Ovary (tissue), 9 donors: ENCODE measurements around the gene LRRIQ1. TPM values are rescaled to one million over a fixed set of nuclear protein-coding genes. Genes with fewer than 3 reads are reported as not detected.

Source experiments
- DNase-seq, 5 donors: peaks; one replicate each; pipeline ENCODE4 v3.0.0-alpha.2; 2019 to 2020
- H3K27ac ChIP-seq, 2 donors: fragments of 200-600 bp; one replicate each; pipeline versions ENCODE4 v1.5.1 to v1.8.0; 2019 to 2022
- H3K27me3 ChIP-seq: fragments of 200-600 bp; one replicate; pipeline ENCODE4 v1.8.0; 2022
- H3K36me3 ChIP-seq: fragments of 200-600 bp; sonication (generic); one replicate; pipeline ENCODE4 v1.5.1; 2019
- H3K4me1 ChIP-seq: one replicate; pipeline ENCODE4 v1.8.1; 2013; ENCODE audit warnings: mild to moderate bottlenecking, moderate library complexity; ENCODE audit not compliant: insufficient read depth
- H3K4me3 ChIP-seq: fragments of 200-600 bp; sonication (generic); one replicate; pipeline ENCODE4 v1.5.1; 2017
- H3K9me3 ChIP-seq, 2 donors: fragments of 200-600 bp in 1 of 2; sonication (generic) in 1 of 2; one replicate each; pipeline versions ENCODE4 v1.5.1 to v1.8.1; 2013 to 2019; ENCODE audit warnings: mild to moderate bottlenecking in 1 of 2, moderate library complexity in 1 of 2
- EP300 ChIP-seq: sonication (generic); formaldehyde crosslinking; IDR thresholded peaks from one replicate; pipeline ENCODE4 v1.6.1; 2017; ENCODE audit warnings: antibody characterized with exemption
- POLR2A ChIP-seq: fragments of 450-650 bp; IDR thresholded peaks from one replicate; pipeline ENCODE4 v1.6.1; 2017; ENCODE audit warnings: antibody characterized with exemption, mild to moderate bottlenecking, moderate library complexity
- WGBS, 3 donors: extraction: QIAGEN DNeasy Blood & Tissue Kit in 1 of 3; methylation state at CpG; one replicate each; pipeline versions ENCODE4 v1.1.5 to v1.1.7; 2013 to 2017; 5-methylcytosine and 5-hydroxymethylcytosine counted together
- intact Hi-C, 4 donors: fragments of 100-400 bp; cut with DNase I; formaldehyde crosslinking; loops; one replicate each; pipeline versions ENCODE4 v1.11.0 to v1.15.1; 2022 to 2023
- polyA plus RNA-seq, 2 donors: library from polyadenylated mRNA; stranded (reverse); fragments of 200-250 nt in 1 of 2; fragments of 350-450 nt in 1 of 2; fragmentation: Illumina TruSeq in 1 of 2; extraction: RNeasy Lipid Tissue Mini Kit (QIAGEN cat#74804) in 1 of 2; gene quantifications; one replicate each; pipeline ENCODE4 v1.2.3, GENCODE V29; 2013 to 2014
- total RNA-seq, 7 donors: library from RNA; depleted of rRNA in 2 of 7; stranded (reverse); fragments of >200 nt in 2 of 7; fragmentation: NEBNext Ultra II Directional in 3 of 7; extraction: Animal tissue kit (Norgen Biotek cat#: 25700) in 3 of 7; gene quantifications; one replicate each; pipeline versions ENCODE4 v1.1.0 to v1.2.4, GENCODE V29; 2016 to 2023
- TF ChIP-seq, protein P1 (sequence below), 3 donors: fragments of 450-650 bp in 2 of 3; fragments of 200-600 bp in 1 of 3; IDR thresholded peaks; one replicate each; pipeline versions ENCODE4 v1.5.1 to v1.8.0; 2016 to 2022; ENCODE audit warnings: antibody characterized with exemption in 3 of 3, mild to moderate bottlenecking in 1 of 3
- donor health status: DM: no; HTN: no; CAD: no; lungs with moderate emphysema.
- donor health status: DM: no; HTN: no; CAD: no.
- donor health status: Bipolar disorder and iron deficiency.
- donor health status: DM: yes; HTN: yes; CAD: no.
- donor health status: DM: no; HTN: no; CAD: no.
- donor health status: DM: yes; HTN: yes; CAD: no.

Gene LRRIQ1
- total and polyA plus RNA-seq, 9 donors, result 0.04 to 18.6 (median 1.2) TPM; not detected in 1

DNA sequence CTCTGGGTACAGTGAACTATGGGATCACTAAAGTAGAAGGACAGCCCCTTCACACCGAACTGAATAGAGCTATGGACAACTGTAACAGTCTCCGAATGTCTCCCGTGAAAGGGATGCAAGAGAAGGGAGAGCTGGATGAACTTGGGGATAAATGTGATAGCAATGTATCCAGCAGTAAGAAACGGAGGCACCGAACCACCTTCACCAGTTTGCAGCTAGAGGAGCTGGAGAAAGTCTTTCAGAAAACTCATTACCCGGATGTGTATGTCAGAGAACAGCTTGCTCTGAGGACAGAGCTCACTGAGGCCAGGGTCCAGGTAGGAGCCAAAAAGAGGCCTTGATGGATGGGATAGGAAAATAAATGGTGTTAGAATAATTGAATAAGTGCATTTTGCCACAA lies 247.4 kb downstream of the LRRIQ1 start:
- no peak for DNase-seq
- Histone ChIP-seq H3K27me3 (no peaks in the 10 kb centered on the region), H3K4me1 (peaks cover 2% of the 10 kb centered on the region), H3K36me3 (no peaks in the 10 kb centered on the region), H3K9me3 (peaks cover 0 to 3% of the 10 kb centered on the region in 2 donors), H3K27ac (no peak overlapping the region), H3K4me3 (no peak overlapping the region)
- intact Hi-C loops, result no loop called here
- TF ChIP-seq, protein P1, sequence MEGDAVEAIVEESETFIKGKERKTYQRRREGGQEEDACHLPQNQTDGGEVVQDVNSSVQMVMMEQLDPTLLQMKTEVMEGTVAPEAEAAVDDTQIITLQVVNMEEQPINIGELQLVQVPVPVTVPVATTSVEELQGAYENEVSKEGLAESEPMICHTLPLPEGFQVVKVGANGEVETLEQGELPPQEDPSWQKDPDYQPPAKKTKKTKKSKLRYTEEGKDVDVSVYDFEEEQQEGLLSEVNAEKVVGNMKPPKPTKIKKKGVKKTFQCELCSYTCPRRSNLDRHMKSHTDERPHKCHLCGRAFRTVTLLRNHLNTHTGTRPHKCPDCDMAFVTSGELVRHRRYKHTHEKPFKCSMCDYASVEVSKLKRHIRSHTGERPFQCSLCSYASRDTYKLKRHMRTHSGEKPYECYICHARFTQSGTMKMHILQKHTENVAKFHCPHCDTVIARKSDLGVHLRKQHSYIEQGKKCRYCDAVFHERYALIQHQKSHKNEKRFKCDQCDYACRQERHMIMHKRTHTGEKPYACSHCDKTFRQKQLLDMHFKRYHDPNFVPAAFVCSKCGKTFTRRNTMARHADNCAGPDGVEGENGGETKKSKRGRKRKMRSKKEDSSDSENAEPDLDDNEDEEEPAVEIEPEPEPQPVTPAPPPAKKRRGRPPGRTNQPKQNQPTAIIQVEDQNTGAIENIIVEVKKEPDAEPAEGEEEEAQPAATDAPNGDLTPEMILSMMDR (IDR thresholded peaks at IDR 0.05), result no peak
- TF ChIP-seq POLR2A, result no peak
- no peak for TF ChIP-seq EP300
- WGBS, 3 donors, result 61 to 76% (median 73%) methylated on average over 6 of the region's 6 CpGs

Other genes starting within 250 kb of the LRRIQ1 start
- gene SLC6A15, start 123.6 kb upstream of the LRRIQ1 start, total RNA-seq, result 1 to 10 TPM in 1 of 7 donors, under 1 TPM in 6; 0.11 to 1.8 (median 0.37) TPM
- gene SLC6A15, start 123.6 kb upstream of the LRRIQ1 start, polyA plus RNA-seq, result under 1 TPM; 0.02 to 0.38 TPM
- gene TSPAN19, start 74 bp upstream of the LRRIQ1 start, total RNA-seq, result not detected
- gene TSPAN19, start 74 bp upstream of the LRRIQ1 start, polyA plus RNA-seq, result not detected
- under 1 TPM in 4 of 7 donors, not detected in 3; 0.23 to 0.53 (median 0.30) TPM for gene ALX1, start 243.9 kb downstream of the LRRIQ1 start, total RNA-seq
- 1 to 10 TPM in 1 of 2 donors, under 1 TPM in 1; 0.05 to 1.1 TPM for gene ALX1, start 243.9 kb downstream of the LRRIQ1 start, polyA plus RNA-seq